GM06990 (cell line): Measurements from ENCODE around the gene MDC1.
A peak's percentile ranks its signal among the peaks of the same experiment; 100 is the strongest.
"Not testable (repeated sequence)": the region's sequence is repeated elsewhere in the genome, so short reads cannot be mapped to it uniquely, and the experiment has no call there.

Source experiments
- DNase-seq: peaks from one replicate; pipeline ENCODE4 v3.0.0-alpha.2; 2011; ENCODE audit not compliant: insufficient read length; ENCODE audit errors: extremely low read depth
- H3K27me3 ChIP-seq: replicated peaks from 2 replicates; pipeline ENCODE4 v1.6.0; 2011; ENCODE audit warnings: low read length; ENCODE audit not compliant: control insufficient read depth, insufficient read depth
- H3K36me3 ChIP-seq: 2 replicates; pipeline ENCODE4 v1.5.1; 2011; ENCODE audit warnings: low read length; ENCODE audit not compliant: control insufficient read depth, insufficient read depth
- H3K4me3 ChIP-seq: replicated peaks from 2 replicates; pipeline ENCODE4 v1.5.1; 2011; ENCODE audit warnings: low read depth, mild to moderate bottlenecking, control low read depth, low read length
- TF ChIP-seq, protein P1 (sequence below): IDR thresholded peaks from 2 replicates; pipeline ENCODE4 v1.5.1; 2011; ENCODE audit warnings: low read length, control low read depth, mild to moderate bottlenecking, inconsistent platforms; ENCODE audit not compliant: insufficient read depth, poor library complexity, severe bottlenecking

Gene MDC1, protein sequence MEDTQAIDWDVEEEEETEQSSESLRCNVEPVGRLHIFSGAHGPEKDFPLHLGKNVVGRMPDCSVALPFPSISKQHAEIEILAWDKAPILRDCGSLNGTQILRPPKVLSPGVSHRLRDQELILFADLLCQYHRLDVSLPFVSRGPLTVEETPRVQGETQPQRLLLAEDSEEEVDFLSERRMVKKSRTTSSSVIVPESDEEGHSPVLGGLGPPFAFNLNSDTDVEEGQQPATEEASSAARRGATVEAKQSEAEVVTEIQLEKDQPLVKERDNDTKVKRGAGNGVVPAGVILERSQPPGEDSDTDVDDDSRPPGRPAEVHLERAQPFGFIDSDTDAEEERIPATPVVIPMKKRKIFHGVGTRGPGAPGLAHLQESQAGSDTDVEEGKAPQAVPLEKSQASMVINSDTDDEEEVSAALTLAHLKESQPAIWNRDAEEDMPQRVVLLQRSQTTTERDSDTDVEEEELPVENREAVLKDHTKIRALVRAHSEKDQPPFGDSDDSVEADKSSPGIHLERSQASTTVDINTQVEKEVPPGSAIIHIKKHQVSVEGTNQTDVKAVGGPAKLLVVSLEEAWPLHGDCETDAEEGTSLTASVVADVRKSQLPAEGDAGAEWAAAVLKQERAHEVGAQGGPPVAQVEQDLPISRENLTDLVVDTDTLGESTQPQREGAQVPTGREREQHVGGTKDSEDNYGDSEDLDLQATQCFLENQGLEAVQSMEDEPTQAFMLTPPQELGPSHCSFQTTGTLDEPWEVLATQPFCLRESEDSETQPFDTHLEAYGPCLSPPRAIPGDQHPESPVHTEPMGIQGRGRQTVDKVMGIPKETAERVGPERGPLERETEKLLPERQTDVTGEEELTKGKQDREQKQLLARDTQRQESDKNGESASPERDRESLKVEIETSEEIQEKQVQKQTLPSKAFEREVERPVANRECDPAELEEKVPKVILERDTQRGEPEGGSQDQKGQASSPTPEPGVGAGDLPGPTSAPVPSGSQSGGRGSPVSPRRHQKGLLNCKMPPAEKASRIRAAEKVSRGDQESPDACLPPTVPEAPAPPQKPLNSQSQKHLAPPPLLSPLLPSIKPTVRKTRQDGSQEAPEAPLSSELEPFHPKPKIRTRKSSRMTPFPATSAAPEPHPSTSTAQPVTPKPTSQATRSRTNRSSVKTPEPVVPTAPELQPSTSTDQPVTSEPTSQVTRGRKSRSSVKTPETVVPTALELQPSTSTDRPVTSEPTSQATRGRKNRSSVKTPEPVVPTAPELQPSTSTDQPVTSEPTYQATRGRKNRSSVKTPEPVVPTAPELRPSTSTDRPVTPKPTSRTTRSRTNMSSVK (N-terminal part only)

DNA sequence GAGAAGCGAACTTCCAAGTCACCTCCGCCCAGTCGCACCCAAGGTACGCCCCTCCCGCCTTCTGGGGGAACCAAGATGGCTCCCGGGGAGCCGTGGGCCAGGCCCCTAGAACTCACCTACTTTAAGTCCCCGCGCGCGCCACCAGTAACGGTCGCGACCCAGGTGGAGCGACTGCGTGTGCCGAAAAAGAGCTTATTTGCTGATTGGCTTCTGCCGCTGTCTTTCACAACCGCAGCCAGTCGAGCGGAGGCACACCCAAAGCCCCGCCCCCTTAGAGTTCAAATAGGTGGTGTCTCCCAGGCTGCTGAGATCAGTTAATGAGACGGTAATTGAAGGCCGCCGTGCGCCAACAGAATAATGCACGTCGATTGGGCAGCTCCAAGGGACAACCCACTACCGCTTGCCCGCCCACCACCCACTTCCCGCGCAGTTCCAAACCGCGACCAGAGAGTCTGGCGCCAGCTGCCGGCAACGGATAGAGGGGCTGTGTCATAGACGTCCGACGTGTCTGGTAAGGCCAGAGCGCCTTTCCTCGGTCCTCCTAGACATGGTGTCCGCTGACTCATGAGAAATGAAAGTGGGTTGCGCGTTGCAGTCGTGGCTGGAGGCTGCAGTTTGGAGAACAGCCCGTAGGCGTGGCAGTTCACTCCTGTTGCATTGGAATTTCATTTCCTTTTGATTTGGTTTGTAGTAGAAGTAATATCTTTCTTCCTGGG, at the start of gene MDC1:
MDC1 (minus strand) TSS at position 153 of the 716 bp plus-strand sequence. CDS start 2,106 bp downstream, outside the sequence.
- DNase-seq: peak; percentile 99
- H3K27me3 ChIP-seq: no peaks in the 10 kb centered on the region
- TF ChIP-seq, protein P1, sequence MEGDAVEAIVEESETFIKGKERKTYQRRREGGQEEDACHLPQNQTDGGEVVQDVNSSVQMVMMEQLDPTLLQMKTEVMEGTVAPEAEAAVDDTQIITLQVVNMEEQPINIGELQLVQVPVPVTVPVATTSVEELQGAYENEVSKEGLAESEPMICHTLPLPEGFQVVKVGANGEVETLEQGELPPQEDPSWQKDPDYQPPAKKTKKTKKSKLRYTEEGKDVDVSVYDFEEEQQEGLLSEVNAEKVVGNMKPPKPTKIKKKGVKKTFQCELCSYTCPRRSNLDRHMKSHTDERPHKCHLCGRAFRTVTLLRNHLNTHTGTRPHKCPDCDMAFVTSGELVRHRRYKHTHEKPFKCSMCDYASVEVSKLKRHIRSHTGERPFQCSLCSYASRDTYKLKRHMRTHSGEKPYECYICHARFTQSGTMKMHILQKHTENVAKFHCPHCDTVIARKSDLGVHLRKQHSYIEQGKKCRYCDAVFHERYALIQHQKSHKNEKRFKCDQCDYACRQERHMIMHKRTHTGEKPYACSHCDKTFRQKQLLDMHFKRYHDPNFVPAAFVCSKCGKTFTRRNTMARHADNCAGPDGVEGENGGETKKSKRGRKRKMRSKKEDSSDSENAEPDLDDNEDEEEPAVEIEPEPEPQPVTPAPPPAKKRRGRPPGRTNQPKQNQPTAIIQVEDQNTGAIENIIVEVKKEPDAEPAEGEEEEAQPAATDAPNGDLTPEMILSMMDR: no peak
- peak within 1 kb of the TSS; percentile 72 for H3K4me3 ChIP-seq
- peaks cover 14% of the 10 kb centered on the region for H3K36me3 ChIP-seq

DNA sequence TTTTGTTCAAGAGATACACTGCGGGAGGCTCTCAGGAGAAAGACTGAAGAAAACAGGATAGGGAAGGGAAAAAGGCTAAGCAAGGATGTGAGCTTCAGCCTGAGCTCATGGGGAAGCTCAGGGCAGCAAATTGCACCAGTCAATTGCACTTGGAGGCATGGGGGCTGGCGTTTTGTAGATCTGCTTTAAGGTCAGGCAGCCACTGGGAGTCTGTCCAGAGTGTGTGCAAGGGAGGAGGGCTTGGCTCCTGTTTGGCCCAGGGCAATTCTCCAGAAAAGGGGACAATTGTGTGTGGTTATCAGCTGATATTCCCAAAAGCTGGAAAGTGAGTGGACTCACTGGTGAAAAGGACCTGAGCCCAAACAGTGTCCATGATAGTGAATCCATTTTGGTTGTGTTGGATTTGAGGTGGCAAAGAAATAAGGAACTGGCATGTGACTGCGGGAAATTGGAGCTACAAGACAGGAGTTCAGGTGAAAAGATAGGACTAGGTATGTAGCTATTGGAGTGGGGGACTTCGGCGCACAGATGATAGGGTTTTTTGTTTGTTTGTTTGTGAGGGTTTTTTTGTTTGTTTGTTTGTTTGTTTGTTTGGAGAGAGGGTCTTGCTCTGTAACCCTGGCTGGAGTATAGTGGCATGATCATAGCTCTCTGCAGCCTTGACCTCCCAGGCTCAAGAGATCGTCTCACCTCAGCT, 49.5 kb upstream of the MDC1 start:
- TF ChIP-seq, protein P1: no peak
- Histone ChIP-seq H3K4me3 (no peak overlapping the region), H3K36me3 (no peaks in the 10 kb centered on the region), H3K27me3 (no peaks in the 10 kb centered on the region)
- DNase-seq: no peak

DNA sequence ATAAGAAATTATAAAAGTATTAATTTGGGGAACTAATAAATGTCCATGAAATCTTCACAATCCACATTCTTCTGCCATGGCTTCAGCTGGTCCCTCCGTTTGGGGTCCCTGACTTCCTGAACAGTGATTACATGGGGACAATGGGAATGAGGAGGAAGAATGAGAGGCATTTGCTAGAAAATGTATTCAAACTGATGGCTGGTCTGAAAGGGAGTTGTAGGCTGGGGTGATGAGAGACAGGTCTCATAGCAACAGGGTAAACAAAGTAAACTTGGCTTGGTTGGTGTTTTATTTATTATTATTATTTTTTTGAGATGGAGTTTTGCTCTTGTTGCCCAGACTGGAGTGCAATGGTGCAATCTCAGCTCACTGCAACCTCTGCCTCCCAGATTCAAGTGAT, 48.4 kb upstream of the MDC1 start:
- H3K36me3 ChIP-seq, H3K4me3 ChIP-seq, H3K27me3 ChIP-seq, DNase-seq: not testable (repeated sequence)

DNA sequence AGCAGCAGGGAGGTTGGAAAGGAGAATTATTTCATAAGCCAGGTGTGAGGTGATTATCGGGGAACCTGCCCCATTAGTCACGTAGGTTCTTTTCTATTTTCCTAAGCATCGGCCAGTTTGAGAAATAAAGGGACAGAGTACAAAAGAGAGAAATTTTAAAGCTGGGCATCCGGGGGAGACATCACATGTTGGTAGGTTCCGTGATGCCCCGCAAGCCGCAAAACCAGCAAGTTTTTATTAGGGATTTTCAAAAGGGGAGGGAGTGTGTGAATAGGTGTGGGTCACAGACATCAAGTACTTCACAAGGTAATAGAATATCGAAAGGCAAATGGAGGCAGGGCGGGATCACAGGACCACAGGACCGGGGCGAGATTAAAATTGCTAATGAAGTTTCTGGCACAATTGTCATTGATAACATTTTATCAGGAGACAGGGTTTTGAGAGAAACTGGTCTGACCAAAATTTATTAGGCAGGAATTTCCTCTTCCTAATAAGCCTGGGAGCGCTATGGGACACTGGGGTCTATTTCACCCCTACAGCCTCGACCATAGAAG, 47.5 kb upstream of the MDC1 start:
- H3K36me3 ChIP-seq, H3K4me3 ChIP-seq, DNase-seq, H3K27me3 ChIP-seq: not testable (repeated sequence)

DNA sequence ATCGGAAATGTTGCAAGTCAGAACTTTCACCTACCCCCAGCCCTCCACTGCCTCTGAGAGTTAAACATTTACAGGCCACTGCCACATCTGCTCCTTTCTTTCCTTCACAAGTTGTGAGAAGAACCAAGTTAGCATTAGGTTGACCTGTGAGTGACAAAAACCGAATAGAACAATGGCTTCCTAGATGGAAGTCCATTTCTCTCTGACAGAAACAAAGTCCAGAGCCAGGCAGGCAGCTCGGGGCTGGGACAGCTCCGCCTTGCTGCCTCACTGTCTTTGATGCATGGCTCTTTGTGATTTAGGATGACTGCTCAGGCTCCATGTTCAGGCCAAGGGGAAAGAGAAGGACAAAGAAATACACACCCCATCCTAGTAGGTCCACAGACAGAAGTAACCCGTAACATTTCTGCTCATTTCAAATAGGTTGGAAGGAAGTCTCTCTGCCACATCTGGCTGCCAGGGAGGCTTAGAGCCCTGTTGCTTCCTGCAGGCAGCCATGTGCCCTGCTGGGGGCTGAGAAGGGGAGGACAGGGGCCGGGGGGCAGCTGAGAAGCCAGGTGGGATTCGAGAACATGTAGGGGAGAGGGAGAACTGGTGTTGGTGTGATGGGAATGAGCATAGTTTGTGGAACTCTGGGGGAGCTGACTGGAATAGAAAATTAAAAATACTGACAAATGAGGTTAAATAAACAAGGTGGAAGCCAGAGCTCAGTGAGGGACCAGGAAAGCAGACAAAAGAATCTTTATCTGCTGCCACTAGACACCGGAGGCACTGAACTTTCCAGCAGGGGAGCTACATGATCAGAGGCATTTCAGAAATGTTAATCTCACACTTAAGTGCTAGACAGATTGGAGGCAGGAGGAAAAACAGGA, 46.8 kb upstream of the MDC1 start:
- no peak overlapping the region for H3K4me3 ChIP-seq
- TF ChIP-seq, protein P1: no peak
- no peaks in the 10 kb centered on the region for H3K27me3 ChIP-seq
- no peak for DNase-seq
- no peaks in the 10 kb centered on the region for H3K36me3 ChIP-seq
